IMR-90 (cell line): ENCODE results near the gene CTRB1. TPM values are rescaled to one million over a fixed set of nuclear protein-coding genes. Genes with fewer than 3 reads are reported as not detected.

Source experiments
- ATAC-seq: fragments of 200-7000 bp; cut with Tn5 transposase; 2 replicates; pipeline ENCODE4 v1.9.1; 2020; ENCODE audit warnings: low read depth, mild to moderate bottlenecking, moderate library complexity
- BruUV-seq: library from RNA; stranded (reverse); fragments of 400-500 nt; replicated peaks from 2 replicates; lab custom pipeline; 2021; lab: Mats Ljungman, UMichigan
- CTCF ChIA-PET: fragments of 300-600 bp; formaldehyde crosslinking; extraction: SDS; loops from one replicate; lab custom pipeline; 2021; ENCODE audit warnings: antibody characterized with exemption; lab: Yijun Ruan, JAX
- POLR2A ChIA-PET: fragments of 300-600 bp; sonication (Branson Sonifier 250); formaldehyde crosslinking; loops from one replicate; lab custom pipeline; 2022; ENCODE audit warnings: antibody characterized with exemption; ENCODE audit not compliant: unreplicated experiment; lab: Charles Lee
- DNase-seq: peaks from one replicate; pipeline ENCODE4 v3.0.0; 2013
- H2AFZ ChIP-seq: replicated peaks from 2 replicates; pipeline ENCODE3; 2013; ENCODE audit warnings: low read length, mild to moderate bottlenecking; ENCODE audit not compliant: poor library complexity
- H2AK5ac ChIP-seq: 2 replicates; pipeline ENCODE4 v1.6.1; 2013; ENCODE audit warnings: low read depth, low read length, inconsistent platforms
- H2AK9ac ChIP-seq: replicated peaks from 2 replicates; pipeline ENCODE3; 2013; ENCODE audit warnings: mild to moderate bottlenecking, low read depth, low read length, moderate library complexity; ENCODE audit not compliant: poor library complexity
- H2BK120ac ChIP-seq: 2 replicates; pipeline ENCODE4 v1.6.1; 2013; ENCODE audit warnings: low read depth, low read length, inconsistent platforms
- H2BK15ac ChIP-seq: 3 replicates; pipeline ENCODE4 v1.6.1; 2013; ENCODE audit warnings: low read depth, low read length, inconsistent platforms
- H2BK20ac ChIP-seq: 2 replicates; pipeline ENCODE4 v1.6.1; 2013; ENCODE audit warnings: low read depth, mild to moderate bottlenecking, inconsistent platforms, low read length, moderate library complexity
- H2BK5ac ChIP-seq: 2 replicates; pipeline ENCODE4 v1.6.1; 2013; ENCODE audit warnings: mild to moderate bottlenecking, low read depth, low read length, inconsistent platforms; ENCODE audit not compliant: poor library complexity, severe bottlenecking
- H3K14ac ChIP-seq: replicated peaks from 2 replicates; pipeline ENCODE4 v1.6.1; 2013; ENCODE audit warnings: low read depth, low read length, inconsistent platforms
- H3K18ac ChIP-seq: 2 replicates; pipeline ENCODE4 v1.6.1; 2013; ENCODE audit warnings: low read depth, low read length, control low read depth
- H3K23ac ChIP-seq: 2 replicates; pipeline ENCODE4 v1.6.1; 2013; ENCODE audit warnings: low read depth, low read length, inconsistent platforms
- H3K27ac ChIP-seq: 2 replicates; pipeline ENCODE4 v1.5.1; 2013; ENCODE audit warnings: mild to moderate bottlenecking, control low read depth, low read length; ENCODE audit not compliant: insufficient read depth
- H3K27me3 ChIP-seq: 2 replicates; pipeline ENCODE4 v1.6.1; 2013; ENCODE audit warnings: low read length; ENCODE audit not compliant: control insufficient read depth, insufficient read depth
- H3K36me3 ChIP-seq: 2 replicates; pipeline ENCODE4 v1.6.1; 2013; ENCODE audit warnings: low read length, mixed read lengths; ENCODE audit not compliant: control insufficient read depth, insufficient read depth
- H3K4ac ChIP-seq: 2 replicates; pipeline ENCODE4 v1.6.1; 2013; ENCODE audit warnings: low read depth, low read length, inconsistent platforms
- H3K4me1 ChIP-seq: 2 replicates; pipeline ENCODE4 v1.6.1; 2013; ENCODE audit warnings: low read length, mixed read lengths; ENCODE audit not compliant: control insufficient read depth, insufficient read depth
- H3K4me2 ChIP-seq: 2 replicates; pipeline ENCODE4 v1.6.1; 2013; ENCODE audit warnings: low read depth, mild to moderate bottlenecking, control low read depth, low read length, moderate library complexity
- H3K4me3 ChIP-seq: 2 replicates; pipeline ENCODE4 v1.5.1; 2013; ENCODE audit warnings: low read depth, mild to moderate bottlenecking, control low read depth, low read length, moderate library complexity; ENCODE audit not compliant: insufficient read depth
- H3K56ac ChIP-seq: 2 replicates; pipeline ENCODE4 v1.6.1; 2013; ENCODE audit warnings: low read length, inconsistent platforms; ENCODE audit not compliant: insufficient read depth; ENCODE audit errors: extremely low read depth
- H3K79me1 ChIP-seq, 2 experiments: 2 replicates each; pipeline ENCODE4 v1.6.1; 2013; ENCODE audit warnings: low read length in 2 of 2, inconsistent platforms in 1 of 2, low read depth in 1 of 2
- H3K9ac ChIP-seq: 2 replicates; pipeline ENCODE4 v1.6.1; 2013; ENCODE audit warnings: low read depth, low read length, control low read depth
- H3K9me1 ChIP-seq: 2 replicates; pipeline ENCODE4 v1.6.1; 2013; ENCODE audit warnings: low read length, inconsistent platforms; ENCODE audit not compliant: insufficient read depth
- H3K9me3 ChIP-seq: 2 replicates; pipeline ENCODE4 v1.6.1; 2013; ENCODE audit warnings: low read length; ENCODE audit not compliant: control insufficient read depth, insufficient read depth
- H4K20me1 ChIP-seq: 2 replicates; pipeline ENCODE4 v1.6.1; 2013; ENCODE audit warnings: low read length, inconsistent platforms; ENCODE audit not compliant: insufficient read depth
- H4K5ac ChIP-seq: 2 replicates; pipeline ENCODE4 v1.6.1; 2013; ENCODE audit warnings: mild to moderate bottlenecking, low read depth, low read length, control low read depth
- H4K8ac ChIP-seq, 2 experiments: 2 replicates each; pipeline ENCODE4 v1.6.1; 2013; ENCODE audit warnings: low read depth in 2 of 2, low read length in 2 of 2, control low read depth in 1 of 2, inconsistent platforms in 1 of 2
- H4K91ac ChIP-seq: 2 replicates; pipeline ENCODE4 v1.6.1; 2013; ENCODE audit warnings: low read depth, low read length, inconsistent platforms; ENCODE audit not compliant: insufficient read depth
- BHLHE40 ChIP-seq: fragments of 150-350 bp; IDR thresholded peaks from 2 replicates; pipeline ENCODE4 v1.6.1; 2016; ENCODE audit warnings: mild to moderate bottlenecking, low read depth, low read length
- CHD1 ChIP-seq: IDR thresholded peaks from 2 replicates; pipeline ENCODE4 v1.6.1; 2012; ENCODE audit warnings: low read depth, low read length, improper control_type of control experiment
- ELK1 ChIP-seq: fragments of 150-350 bp; IDR thresholded peaks from 2 replicates; pipeline ENCODE4 v1.6.1; 2016; ENCODE audit warnings: low read depth, mild to moderate bottlenecking, low read length, moderate library complexity, borderline replicate concordance
- FOS ChIP-seq: fragments of 150-350 bp; IDR thresholded peaks from 2 replicates; pipeline ENCODE4 v1.6.1; 2016; ENCODE audit warnings: low read depth, low read length
- MAFK ChIP-seq: IDR thresholded peaks from 2 replicates; pipeline ENCODE4 v1.6.1; 2012; ENCODE audit warnings: low read depth, low read length, improper control_type of control experiment
- MAZ ChIP-seq: IDR thresholded peaks from 2 replicates; pipeline ENCODE4 v1.6.1; 2012; ENCODE audit warnings: low read depth, mild to moderate bottlenecking, low read length, improper control_type of control experiment, moderate library complexity, borderline replicate concordance
- MXI1 ChIP-seq: IDR thresholded peaks from 2 replicates; pipeline ENCODE4 v1.6.1; 2012; ENCODE audit warnings: low read depth, mild to moderate bottlenecking, low read length, moderate library complexity, borderline replicate concordance
- POLR2A ChIP-seq: IDR thresholded peaks from 2 replicates; pipeline ENCODE4 v1.6.1; 2012; ENCODE audit warnings: mild to moderate bottlenecking, low read depth, low read length
- RCOR1 ChIP-seq: IDR thresholded peaks from 2 replicates; pipeline ENCODE4 v1.6.1; 2012; ENCODE audit warnings: mild to moderate bottlenecking, low read length, improper control_type of control experiment; ENCODE audit not compliant: insufficient replicate concordance
- RFX5 ChIP-seq: IDR thresholded peaks from 2 replicates; pipeline ENCODE4 v1.8.0; 2012; ENCODE audit warnings: low read depth, mild to moderate bottlenecking, low read length, moderate library complexity
- SMC3 ChIP-seq: fragments of 150-350 bp; IDR thresholded peaks from 2 replicates; pipeline ENCODE4 v1.6.1; 2016; ENCODE audit warnings: low read depth, mild to moderate bottlenecking, antibody characterized with exemption, low read length, moderate library complexity
- WGBS, 2 experiments: methylation state at CpG; one replicate each; pipeline versions ENCODE4 v1.1.5 to v1.1.7; 2013; ENCODE audit warnings: missing lambda C conversion rate in 2 of 2; ENCODE audit not compliant: insufficient read length in 1 of 2; ENCODE audit errors: extremely low coverage in 2 of 2; 5-methylcytosine and 5-hydroxymethylcytosine counted together
- dilution Hi-C: fragments of 300-500 bp; cut with HindIII; formaldehyde crosslinking; loops from one replicate; pipeline ENCODE4 v1.14.3; 2018; ENCODE audit warnings: low sequenced_read_pairs; ENCODE audit not compliant: unreplicated experiment
- in situ Hi-C: fragments of 300-500 bp; cut with MboI; formaldehyde crosslinking; loops from 3 replicates; pipeline ENCODE4 v1.14.3; 2019; ENCODE audit warnings: low sequenced_read_pairs, inconsistent platforms, mixed read lengths
- intact Hi-C: fragments of 100-400 bp; cut with micrococcal nuclease; formaldehyde crosslinking; loops from 2 replicates; pipeline ENCODE4 v1.10.0; 2022
- polyA plus RNA-seq, 3 experiments: library from polyadenylated mRNA; depleted of rRNA; stranded (reverse); fragments of >200 nt; gene quantifications; 2 replicates each; pipeline ENCODE4 v1.2.3, GENCODE V29; 2012; ENCODE audit warnings: low replicate concordance in 1 of 3
- total RNA-seq: library from RNA; depleted of rRNA; stranded (reverse); fragments of >200 nt; gene quantifications from 2 replicates; pipeline ENCODE4 v1.2.3, GENCODE V29; 2012
- TF ChIP-seq, protein P1 (sequence below): conservative IDR thresholded peaks from 2 replicates; pipeline ENCODE4 v1.5.1; 2012; ENCODE audit warnings: mild to moderate bottlenecking, low read depth, low read length, improper control_type of control experiment
- TF ChIP-seq, protein P2 (sequence below): fragments of 150-350 bp; IDR thresholded peaks from 2 replicates; pipeline ENCODE4 v1.6.1; 2017; ENCODE audit warnings: mild to moderate bottlenecking, antibody characterized with exemption, low read length, low read depth

The CTRB1 gene
- total and polyA plus RNA-seq, 2 of the 4 experiments (the other 2 are of a cell fraction): not detected

- Histone ChIP-seq H2AK9ac (peak overlapping the region; percentile 100), H2AK5ac (peak overlapping the region; percentile 95), H3K9me1 (peaks cover 36% of the 10 kb centered on the region), H4K20me1 (peaks cover 40% of the 10 kb centered on the region), H4K91ac (peak overlapping the region; percentile 69), H3K4me2 (peak overlapping the region; percentile 62), H2BK15ac (peak overlapping the region; percentile 97), H3K18ac (peak overlapping the region; percentile 26; the same call in 1 of the 2 replicates), H2BK120ac (peak overlapping the region; percentile 85), H3K27ac (peak overlapping the region; percentile 97), H3K4me3 (peak overlapping the region; percentile 94), H3K14ac (peak overlapping the region; percentile 84), H3K36me3 (peaks cover 3% of the 10 kb centered on the region; the same call in 1 of the 2 replicates), H4K8ac (peak overlapping the region; percentile 96), H3K4me1 (peaks cover 42% of the 10 kb centered on the region), H2AFZ (peak overlapping the region; percentile 97), H4K5ac (peak overlapping the region; percentile 60), H3K23ac (peak overlapping the region; percentile 83), H2BK5ac (peak overlapping the region; percentile 85), H3K79me1 (peaks cover 5 to 53% of the 10 kb centered on the region in 2 experiments; a peak in 3 of 4 replicates), H3K9ac (peak overlapping the region; percentile 62), H3K27me3 (no peaks in the 10 kb centered on the region), H3K4ac (peak overlapping the region; percentile 97), H2BK20ac (peak overlapping the region; percentile 54; the same call in 1 of the 2 replicates), H3K9me3 (no peaks in the 10 kb centered on the region), H3K56ac (peak overlapping the region; percentile 65)
- intact Hi-C loops (loop anchor here (1.0 kb wide), 1 partner anchor 21 kb away; no protein-coding TSS in a partner anchor), in situ Hi-C loops (no loop called here), dilution Hi-C loops (no loop called here)
- peak; percentile 75 for ATAC-seq
- peak; percentile 47 for DNase-seq
- 22% methylated on average over 22 of the region's 62 CpGs; no CpG with 5 or more reads in 1 of the 2 experiments for WGBS, 2 experiments
- ChIA-PET POLR2A (no interaction called here), CTCF (interaction anchor here (0.6 kb wide), 1 partner anchor 103 kb away, joined by 3 read pairs; no protein-coding TSS in a partner anchor)
- no TSS peak for BruUV-seq
- TF ChIP-seq RCOR1: no peak
- TF ChIP-seq MXI1: no peak
- no peak; the same call in 1 of the 2 replicates for TF ChIP-seq POLR2A
- no peak for TF ChIP-seq BHLHE40
- 0 out of 2 replicates have a peak, but pooled peaks have one; percentile 47 for TF ChIP-seq CHD1
- no peak for TF ChIP-seq MAFK
- TF ChIP-seq, protein P1, sequence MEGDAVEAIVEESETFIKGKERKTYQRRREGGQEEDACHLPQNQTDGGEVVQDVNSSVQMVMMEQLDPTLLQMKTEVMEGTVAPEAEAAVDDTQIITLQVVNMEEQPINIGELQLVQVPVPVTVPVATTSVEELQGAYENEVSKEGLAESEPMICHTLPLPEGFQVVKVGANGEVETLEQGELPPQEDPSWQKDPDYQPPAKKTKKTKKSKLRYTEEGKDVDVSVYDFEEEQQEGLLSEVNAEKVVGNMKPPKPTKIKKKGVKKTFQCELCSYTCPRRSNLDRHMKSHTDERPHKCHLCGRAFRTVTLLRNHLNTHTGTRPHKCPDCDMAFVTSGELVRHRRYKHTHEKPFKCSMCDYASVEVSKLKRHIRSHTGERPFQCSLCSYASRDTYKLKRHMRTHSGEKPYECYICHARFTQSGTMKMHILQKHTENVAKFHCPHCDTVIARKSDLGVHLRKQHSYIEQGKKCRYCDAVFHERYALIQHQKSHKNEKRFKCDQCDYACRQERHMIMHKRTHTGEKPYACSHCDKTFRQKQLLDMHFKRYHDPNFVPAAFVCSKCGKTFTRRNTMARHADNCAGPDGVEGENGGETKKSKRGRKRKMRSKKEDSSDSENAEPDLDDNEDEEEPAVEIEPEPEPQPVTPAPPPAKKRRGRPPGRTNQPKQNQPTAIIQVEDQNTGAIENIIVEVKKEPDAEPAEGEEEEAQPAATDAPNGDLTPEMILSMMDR: 0 out of 2 replicates have a peak, but pooled peaks have one; percentile 1
- TF ChIP-seq ELK1: no peak
- no peak for TF ChIP-seq RFX5
- TF ChIP-seq FOS: no peak
- TF ChIP-seq MAZ: peak; percentile 52; the same call in 1 of the 2 replicates
- TF ChIP-seq SMC3: no peak; the same call in 1 of the 2 replicates
- TF ChIP-seq, protein P2, sequence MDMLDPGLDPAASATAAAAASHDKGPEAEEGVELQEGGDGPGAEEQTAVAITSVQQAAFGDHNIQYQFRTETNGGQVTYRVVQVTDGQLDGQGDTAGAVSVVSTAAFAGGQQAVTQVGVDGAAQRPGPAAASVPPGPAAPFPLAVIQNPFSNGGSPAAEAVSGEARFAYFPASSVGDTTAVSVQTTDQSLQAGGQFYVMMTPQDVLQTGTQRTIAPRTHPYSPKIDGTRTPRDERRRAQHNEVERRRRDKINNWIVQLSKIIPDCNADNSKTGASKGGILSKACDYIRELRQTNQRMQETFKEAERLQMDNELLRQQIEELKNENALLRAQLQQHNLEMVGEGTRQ: no peak
These were observed 47.3 kb downstream of the CTRB1 start for GRCh38 chr16:75265911-75266701.
